RWPE1 (cell line): Measurements from ENCODE around the gene CACNA1I.

Experiments
- CTCF ChIA-PET: fragments of 350-600 bp; sonication (Branson Sonifier 250); formaldehyde crosslinking; extraction: SDS; loops from one replicate; lab custom pipeline; 2021; lab: Yijun Ruan, JAX
- POLR2A ChIA-PET: fragments of 400-600 bp; formaldehyde crosslinking; extraction: SDS; loops from one replicate; lab custom pipeline; 2020; ENCODE audit warnings: antibody characterized with exemption; ENCODE audit not compliant: low non-redundant PET; lab: Yijun Ruan, JAX
- DNase-seq: peaks from one replicate; pipeline ENCODE4 v3.0.0; 2012; ENCODE audit warnings: low spot score
- H3K27ac ChIP-seq: fragments of 450-650 bp; 2 replicates; pipeline ENCODE4 v1.5.1; 2017
- CTCF ChIP-seq: fragments of 450-650 bp; conservative IDR thresholded peaks from 2 replicates; pipeline ENCODE4 v1.5.1; 2017; ENCODE audit warnings: low read depth, mild to moderate bottlenecking

Gene CACNA1I

GRCh38 chr22:39654131-39654926 is 83.8 kb downstream of the CACNA1I start:
- DNase-seq, result no peak
- ChIA-PET POLR2A (no interaction called here), CTCF (no interaction called here)

GRCh38 chr22:39655004-39655579 is 84.5 kb downstream of the CACNA1I start:
- CTCF ChIA-PET, result no interaction called here
- DNase-seq, result no peak
- no peak for TF ChIP-seq CTCF
- POLR2A ChIA-PET, result no interaction called here
- H3K27ac ChIP-seq, result no peak overlapping the region

More at GRCh38 chr22:39654131-39654926, 83.8 kb downstream of the CACNA1I start:
- no peak overlapping the region for H3K27ac ChIP-seq
- TF ChIP-seq CTCF, result no peak

- ChIA-PET CTCF (interaction anchor here (0.6 kb wide), 1 partner anchor 40 kb away, joined by 3 read pairs; no protein-coding TSS in a partner anchor), POLR2A (no interaction called here)
- no peak for DNase-seq
- no peak overlapping the region for H3K27ac ChIP-seq
- TF ChIP-seq CTCF, result no peak
Observed at GRCh38 chr22:39655831-39656230, 85.3 kb downstream of the CACNA1I start.

- POLR2A ChIA-PET, result no interaction called here
Observed at GRCh38 chr22:39656495-39657490, 86.2 kb downstream of the CACNA1I start.

GRCh38 chr22:39658367-39658766 is 87.8 kb downstream of the CACNA1I start:
- POLR2A ChIA-PET, result no interaction called here
- TF ChIP-seq CTCF, result no peak

More at GRCh38 chr22:39656495-39657490, 86.2 kb downstream of the CACNA1I start:
- no peak for DNase-seq
- no peak for TF ChIP-seq CTCF
- CTCF ChIA-PET, result interaction anchor here (0.6 kb wide), 1 partner anchor 39 kb away, joined by 3 read pairs; no protein-coding TSS in a partner anchor
- no peak overlapping the region for H3K27ac ChIP-seq

More at GRCh38 chr22:39658367-39658766, 87.8 kb downstream of the CACNA1I start:
- no peak overlapping the region for H3K27ac ChIP-seq
- CTCF ChIA-PET, result interaction anchor here (0.6 kb wide), 1 partner anchor 18 kb away, joined by 3 read pairs; no protein-coding TSS in a partner anchor
- no peak for DNase-seq
